Body of pancreas (tissue), 4 donors: ENCODE measurements around the gene IFNK.

Experiments
- CTCF ChIP-seq, 7 experiments: fragments of 450-650 bp in 4 of 7; fragments of 200-600 bp in 3 of 7; sonication (generic) in 3 of 7; IDR thresholded peaks; one replicate each; pipeline ENCODE4 v1.5.1; 2016 to 2019; ENCODE audit warnings: antibody characterized with exemption in 7 of 7
- POLR2A ChIP-seq, 3 donors: fragments of 450-650 bp; IDR thresholded peaks; one replicate each; pipeline ENCODE4 v1.6.1; 2016; ENCODE audit warnings: antibody characterized with exemption in 3 of 3, mild to moderate bottlenecking in 2 of 3

GRCh38 chr9:27496135-27496504 lies 28.0 kb upstream of the IFNK start:
- no peak for TF ChIP-seq CTCF (IDR thresholded peaks at IDR 0.05)
- no peak for TF ChIP-seq POLR2A (IDR thresholded peaks at IDR 0.05)
